ENCODE data around the gene DENND4A.

GRCh38 chr15:65827065-65827464, 35.0 kb upstream of the DENND4A start:
- TF ChIP-seq EZH2 (IDR thresholded peaks at IDR 0.05) (no peak), POLR2AphosphoS5 (IDR thresholded peaks at IDR 0.05; ENCODE audit: borderline replicate concordance, low read depth, low read length) (no peak), FOXP2 (optimal IDR thresholded peaks at IDR 0.05; ENCODE audit: control extremely low read depth, extremely low read length, insufficient read depth) (no peak)
